ENCODE results near the gene FBXO28. TPM values are rescaled to one million over a fixed set of nuclear protein-coding genes. Genes with fewer than 3 reads are reported as not detected.
"Not testable (repeated sequence)": the region's sequence is repeated elsewhere in the genome, so short reads cannot be mapped to it uniquely, and the experiment has no call there.

FBXO28 gene, protein sequence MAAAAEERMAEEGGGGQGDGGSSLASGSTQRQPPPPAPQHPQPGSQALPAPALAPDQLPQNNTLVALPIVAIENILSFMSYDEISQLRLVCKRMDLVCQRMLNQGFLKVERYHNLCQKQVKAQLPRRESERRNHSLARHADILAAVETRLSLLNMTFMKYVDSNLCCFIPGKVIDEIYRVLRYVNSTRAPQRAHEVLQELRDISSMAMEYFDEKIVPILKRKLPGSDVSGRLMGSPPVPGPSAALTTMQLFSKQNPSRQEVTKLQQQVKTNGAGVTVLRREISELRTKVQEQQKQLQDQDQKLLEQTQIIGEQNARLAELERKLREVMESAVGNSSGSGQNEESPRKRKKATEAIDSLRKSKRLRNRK
- 39.1 TPM for polyA plus RNA-seq (ENCODE audit: insufficient read length)
- long read RNA-seq, donor 1, full-length matches to known transcripts = 6 of 6 reads
- long read RNA-seq, donor 1, partial matches to known transcripts = 0 of 6 reads
- long read RNA-seq, donor 1, other reads (novel, unspliced or antisense) = 0 of 6 reads
- long read RNA-seq, donor 2, full-length matches to known transcripts = 6 of 6 reads
- long read RNA-seq, donor 2, partial matches to known transcripts = 0 of 6 reads
- long read RNA-seq, donor 2, other reads (novel, unspliced or antisense) = 0 of 6 reads
- long read RNA-seq, donor 3, full-length matches to known transcripts = 6 of 26 reads
- long read RNA-seq, donor 3, partial matches to known transcripts = 20 of 26 reads
- long read RNA-seq, donor 3, other reads (novel, unspliced or antisense) = 0 of 26 reads
- long read RNA-seq, donor 4 = 0 reads
- long read RNA-seq, donor 5, full-length matches to known transcripts = 3 of 3 reads
- long read RNA-seq, donor 5, partial matches to known transcripts = 0 of 3 reads
- long read RNA-seq, donor 5, other reads (novel, unspliced or antisense) = 0 of 3 reads
- long read RNA-seq, donor 6, full-length matches to known transcripts = 9 of 9 reads
- long read RNA-seq, donor 6, partial matches to known transcripts = 0 of 9 reads
- long read RNA-seq, donor 6, other reads (novel, unspliced or antisense) = 0 of 9 reads
- long read RNA-seq, donor 7, full-length matches to known transcripts = 15 of 20 reads
- long read RNA-seq, donor 7, partial matches to known transcripts = 5 of 20 reads
- long read RNA-seq, donor 7, other reads (novel, unspliced or antisense) = 0 of 20 reads
- long read RNA-seq, donor 8, full-length matches to known transcripts = 2 of 2 reads
- long read RNA-seq, donor 8, partial matches to known transcripts = 0 of 2 reads
- long read RNA-seq, donor 8, other reads (novel, unspliced or antisense) = 0 of 2 reads

DNA sequence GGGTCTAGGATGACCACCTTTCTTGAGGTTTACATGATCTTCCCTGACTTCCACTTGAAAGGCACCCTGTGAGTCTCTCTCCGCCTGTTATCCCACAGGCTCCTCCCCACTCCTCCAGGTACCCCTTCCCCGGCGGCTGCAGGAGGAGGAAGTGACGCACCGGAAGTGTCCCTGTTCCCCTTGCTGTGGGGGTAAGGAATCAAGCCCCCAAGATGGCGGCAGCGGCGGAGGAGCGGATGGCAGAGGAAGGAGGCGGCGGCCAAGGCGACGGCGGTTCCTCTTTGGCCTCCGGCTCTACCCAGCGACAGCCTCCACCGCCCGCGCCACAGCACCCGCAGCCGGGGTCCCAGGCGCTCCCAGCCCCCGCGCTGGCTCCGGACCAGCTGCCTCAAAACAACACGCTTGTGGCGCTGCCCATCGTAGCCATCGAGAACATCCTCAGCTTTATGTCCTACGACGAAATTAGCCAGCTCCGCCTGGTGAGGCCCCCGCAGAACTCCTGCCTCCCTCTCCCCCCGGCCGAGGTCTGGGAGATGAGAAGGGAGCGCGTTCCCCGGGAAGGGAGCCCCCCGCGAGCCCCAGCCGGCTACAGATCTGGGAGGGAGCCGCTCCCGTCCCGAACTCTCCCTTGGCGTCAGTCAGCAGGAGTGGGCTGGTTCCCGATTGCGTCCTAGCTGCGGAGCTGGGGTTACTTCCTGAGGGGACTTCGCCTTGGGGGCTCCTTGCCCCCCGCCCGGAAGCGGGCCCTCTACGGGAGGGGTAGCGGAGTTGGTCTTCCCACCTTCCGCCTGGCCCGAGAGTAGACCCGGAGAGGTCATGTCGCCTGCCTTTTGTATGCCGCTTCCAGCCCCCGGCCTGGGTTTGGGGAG lies at the start of gene FBXO28:
TSS of gene FBXO28 (plus strand) at position 194 of the 869 bp plus-strand sequence. CDS start at position 213, 19 bp downstream.
- peak; percentile 96 for DNase-seq

DNA sequence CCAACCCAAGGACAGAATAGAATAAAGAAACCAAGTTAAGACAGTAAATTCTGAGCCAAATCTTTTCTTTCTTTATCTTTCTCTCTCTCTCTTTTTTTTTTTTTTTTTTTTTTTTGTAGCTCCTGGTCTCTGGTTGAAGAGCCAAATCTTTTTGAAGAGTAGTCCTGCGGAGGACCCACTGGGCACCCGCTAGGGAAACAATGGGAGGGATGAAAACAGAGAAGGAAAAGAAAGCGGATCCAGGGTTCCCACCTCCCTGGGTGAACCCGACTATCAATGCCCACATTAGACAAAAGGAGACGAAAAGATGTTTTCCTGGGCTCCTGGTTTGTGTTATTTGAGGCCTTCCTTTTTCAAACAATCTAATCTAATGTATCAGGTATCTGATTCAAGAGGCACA lies 49.8 kb upstream of the FBXO28 start:
- no peak for DNase-seq

DNA sequence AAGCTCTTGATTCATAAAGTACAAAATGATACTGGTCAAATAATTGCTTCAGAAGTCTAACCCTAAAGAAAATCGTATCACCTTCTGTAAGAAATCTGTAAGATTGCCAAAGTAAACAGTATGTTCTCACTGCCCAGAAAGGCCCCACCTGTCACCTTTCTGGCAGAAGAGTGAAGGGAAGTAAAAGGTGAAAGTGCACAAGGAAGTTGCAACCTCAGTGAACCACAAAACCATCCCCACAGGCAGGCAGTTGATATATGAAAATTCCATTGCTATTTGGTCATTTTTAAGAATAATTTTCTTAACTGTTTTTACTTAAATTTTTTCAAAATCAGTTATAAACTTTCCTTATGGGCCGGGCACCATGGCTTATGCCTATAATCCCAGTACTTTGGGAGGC lies 48.5 kb upstream of the FBXO28 start:
- DNase-seq = no peak

DNA sequence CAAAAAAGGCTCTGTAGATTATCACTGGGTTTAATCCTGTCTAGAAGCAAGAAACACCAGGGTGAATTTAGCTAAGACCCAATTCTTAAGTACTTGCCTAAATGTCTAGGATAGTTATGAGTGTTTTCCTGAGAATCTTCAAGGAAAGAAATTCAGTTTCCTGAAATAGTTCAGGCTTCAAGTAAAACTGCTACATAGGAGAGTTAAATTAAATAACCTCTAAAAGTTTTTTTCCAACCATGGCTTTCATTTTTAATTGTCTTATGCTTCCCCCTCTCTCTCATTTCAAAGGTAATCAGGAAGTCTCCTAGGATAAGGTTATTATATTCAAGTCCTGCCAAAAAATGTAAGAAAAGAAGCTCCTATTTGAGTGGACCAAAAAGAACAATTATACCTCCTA lies 46.7 kb upstream of the FBXO28 start:
- no peak for DNase-seq

DNA sequence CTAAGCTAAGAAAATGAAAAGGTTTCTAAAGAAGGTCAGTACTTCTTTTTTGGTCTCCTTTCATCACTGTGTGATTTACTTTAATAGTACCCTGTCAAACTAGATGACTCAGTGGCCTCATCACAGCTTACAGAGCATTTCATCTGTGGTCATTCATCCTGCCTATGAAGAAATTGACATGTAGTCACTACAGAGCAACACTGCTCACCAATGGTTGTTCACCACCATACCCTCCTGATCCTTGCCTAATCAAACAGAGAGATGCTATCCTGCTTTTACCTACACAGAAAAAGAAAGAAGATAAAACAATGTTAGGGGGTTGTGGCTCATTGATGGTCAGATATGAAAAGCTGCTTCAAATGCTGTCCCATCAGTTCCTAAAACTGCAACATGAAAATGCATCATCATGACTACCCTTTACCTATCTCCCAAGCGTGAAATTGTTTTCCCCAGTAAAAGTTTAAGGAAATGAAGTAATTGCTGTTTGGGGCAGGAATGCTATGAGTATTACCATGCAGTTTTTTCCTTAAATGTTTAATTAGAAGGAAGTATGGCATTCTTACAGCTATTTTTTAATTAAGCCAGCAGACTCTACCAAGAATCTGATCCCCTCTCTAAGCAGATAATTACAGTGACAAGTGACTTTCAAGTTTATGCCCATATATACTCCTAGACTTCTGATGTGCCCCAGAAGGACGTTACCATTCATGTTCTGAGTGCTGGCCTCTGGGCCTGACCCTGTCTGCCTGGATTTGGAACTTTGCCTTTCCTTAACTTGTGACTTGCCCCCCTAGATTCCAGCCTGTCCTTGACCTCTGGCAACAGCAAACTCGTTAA lies 46.1 kb upstream of the FBXO28 start:
- no peak for DNase-seq

DNA sequence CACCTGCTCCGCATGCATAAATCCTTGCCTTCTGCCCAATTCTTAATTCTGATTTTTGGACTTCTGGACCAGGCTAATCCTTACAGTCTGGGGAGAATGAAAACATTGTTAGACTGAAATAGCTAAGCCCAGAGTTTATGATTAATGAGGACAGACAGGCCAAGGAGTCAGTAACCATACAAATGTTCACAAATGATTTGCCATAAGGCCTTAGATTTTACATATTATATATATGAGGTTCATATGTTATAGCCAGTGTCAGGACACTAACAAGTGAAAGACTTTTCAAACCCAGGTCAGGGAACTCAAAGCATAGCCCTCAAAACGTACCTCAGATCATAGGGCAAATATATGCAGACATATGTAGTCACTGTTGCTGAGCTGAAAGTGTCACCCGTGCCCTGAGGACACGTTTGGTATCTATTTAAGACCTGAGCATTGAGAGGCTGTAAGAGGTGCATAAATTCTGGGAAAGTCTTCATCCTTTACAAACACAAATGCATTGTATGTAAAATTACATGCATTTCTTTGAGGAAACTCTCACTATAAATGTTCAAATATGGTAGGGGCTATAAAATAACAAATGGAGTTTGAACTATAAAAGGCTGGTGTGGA lies 45.3 kb upstream of the FBXO28 start:
- no peak for DNase-seq

DNA sequence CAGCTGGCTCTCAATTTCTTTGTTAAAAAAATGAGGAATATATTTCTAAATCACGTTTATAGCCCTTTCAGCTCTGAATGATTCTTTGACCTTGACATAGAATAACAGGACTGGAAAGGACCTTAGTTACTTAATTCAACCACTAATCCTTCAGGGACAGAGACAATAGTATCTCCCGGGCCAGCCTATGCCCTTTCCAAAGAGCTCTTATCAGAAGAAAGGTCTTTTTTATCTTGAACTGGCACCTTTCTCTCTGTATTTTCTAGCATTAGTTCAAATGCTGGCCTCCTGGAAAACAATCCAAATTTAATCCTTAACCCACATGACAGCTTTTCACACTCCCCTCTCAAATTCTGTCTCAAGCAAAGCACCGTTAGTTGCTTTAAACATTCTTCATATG lies 44.8 kb upstream of the FBXO28 start:
- no peak for DNase-seq

DNA sequence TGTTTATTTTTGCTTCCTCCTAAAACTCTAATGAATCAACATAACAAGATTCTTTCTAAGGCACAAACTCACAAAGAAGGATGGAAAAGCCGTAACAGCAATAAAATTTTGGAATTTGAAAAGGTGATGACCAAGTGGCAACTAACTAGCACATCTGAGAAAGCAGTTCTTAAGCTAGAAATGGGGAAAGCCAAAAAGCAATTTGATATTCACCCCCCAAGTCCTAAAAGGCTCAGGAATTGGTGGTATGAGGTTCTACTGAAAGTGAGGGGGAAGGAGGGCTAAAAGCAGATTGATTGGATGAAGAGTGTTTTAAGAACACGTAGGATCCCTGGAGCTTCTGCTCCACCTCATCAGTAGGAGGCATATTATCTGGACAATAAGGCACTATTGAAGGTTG lies 43.4 kb upstream of the FBXO28 start:
- DNase-seq = no peak

DNA sequence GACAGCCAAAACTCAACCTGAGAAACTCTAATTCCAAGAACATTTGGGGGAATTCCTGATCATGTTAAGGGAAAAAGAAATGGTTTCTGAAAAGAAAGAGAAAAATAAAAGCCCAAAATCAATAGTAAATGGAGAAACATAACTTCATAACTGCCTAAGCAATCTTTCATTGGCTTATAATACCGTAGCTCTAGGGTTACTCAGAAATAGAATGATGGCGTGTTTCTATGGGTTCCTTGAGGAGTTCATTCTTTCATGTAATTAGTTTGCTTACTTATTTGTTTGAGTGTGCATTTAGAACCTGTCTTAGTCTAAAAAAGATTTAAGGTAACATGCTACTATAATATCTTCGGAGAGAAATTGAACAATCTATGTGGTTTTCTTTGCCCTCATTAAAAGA lies 37.5 kb upstream of the FBXO28 start:
- DNase-seq = no peak

DNA sequence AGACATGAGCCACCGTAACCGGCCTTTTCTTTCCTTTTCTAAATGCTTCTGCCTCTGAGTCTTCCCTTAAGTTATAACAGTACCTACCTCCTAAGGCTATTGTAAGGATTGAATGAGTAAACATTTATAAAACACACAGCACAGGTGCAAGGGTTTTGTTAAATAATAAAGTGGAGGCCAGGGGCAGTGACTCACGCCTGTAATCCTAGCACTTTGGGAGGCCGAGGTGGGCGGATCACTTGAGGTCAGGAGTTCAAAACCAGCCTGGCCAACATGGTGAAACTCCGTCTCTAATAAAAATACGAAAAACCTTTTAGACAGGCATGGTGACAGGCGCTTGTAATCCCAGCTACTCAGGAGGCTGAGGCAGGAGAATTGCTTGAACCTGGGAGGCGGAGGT lies 34.3 kb upstream of the FBXO28 start:
- DNase-seq = not testable (repeated sequence)

DNA sequence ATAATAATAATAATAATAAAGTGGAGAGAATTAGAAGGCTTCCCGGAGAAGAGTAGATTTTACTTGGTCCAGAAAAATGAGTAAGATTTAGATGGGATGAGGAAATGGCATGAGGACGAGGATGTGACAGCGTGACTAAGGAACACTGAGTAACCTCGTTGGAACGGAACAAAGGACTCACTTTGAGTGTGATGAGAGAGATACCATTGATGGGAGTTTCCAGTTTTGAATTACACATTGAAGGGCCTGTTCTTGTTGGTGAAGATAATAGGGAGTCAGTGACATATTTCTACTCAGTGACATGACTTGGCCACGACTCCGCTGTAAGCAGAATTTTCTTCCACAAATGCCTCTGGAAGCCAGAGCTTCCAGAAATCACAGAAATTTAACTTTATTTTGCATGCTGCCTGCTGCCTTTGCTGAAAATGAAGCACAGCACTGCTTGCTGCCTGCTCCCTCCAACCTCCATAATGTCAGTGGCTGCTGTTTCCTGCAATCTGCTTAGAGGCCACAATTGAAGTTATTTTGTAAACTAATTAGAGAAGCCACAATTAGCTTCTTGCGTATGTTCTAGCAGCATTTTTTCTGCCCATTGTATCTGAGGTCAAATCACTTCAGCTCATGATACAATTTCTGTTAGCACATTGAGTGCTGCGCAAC lies 33.7 kb upstream of the FBXO28 start:
- no peak for DNase-seq

DNA sequence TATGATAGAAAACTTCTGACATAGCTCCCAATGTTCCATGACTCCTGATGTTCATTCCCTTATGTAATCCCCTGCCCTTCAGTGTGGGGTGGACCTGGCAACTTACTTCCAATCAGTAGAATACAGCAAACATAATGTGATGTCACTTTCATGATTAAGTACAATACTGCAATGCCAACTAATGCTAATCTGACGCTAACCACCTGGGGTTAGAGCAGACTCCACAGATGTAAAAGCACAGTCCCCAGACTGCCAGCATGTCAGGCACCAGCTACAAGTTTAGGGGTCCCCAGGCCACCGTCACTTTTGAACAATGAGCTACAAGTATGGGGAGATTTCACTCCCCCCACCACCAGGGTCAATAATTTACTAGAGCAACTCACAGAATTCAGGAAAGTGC lies 32.3 kb upstream of the FBXO28 start:
- DNase-seq = no peak

DNA sequence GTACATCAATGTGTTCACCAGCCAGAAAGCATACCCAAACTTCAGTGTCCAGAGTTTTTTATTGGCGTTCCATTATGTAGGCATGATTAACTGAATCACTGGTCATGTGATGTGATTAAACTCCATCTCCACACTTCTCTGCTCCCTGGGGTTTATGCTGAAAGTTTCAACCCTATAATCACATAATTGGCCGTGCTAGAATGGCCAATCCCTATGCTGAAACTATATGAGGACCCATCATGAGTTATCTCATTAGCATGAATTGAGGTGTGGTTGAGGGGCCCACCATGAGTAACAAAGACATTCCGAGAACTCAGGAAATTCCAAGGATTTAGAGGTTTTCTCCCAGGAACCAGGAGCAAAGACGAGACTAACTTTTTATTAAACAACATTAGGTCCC lies 31.8 kb upstream of the FBXO28 start:
- no peak for DNase-seq

DNA sequence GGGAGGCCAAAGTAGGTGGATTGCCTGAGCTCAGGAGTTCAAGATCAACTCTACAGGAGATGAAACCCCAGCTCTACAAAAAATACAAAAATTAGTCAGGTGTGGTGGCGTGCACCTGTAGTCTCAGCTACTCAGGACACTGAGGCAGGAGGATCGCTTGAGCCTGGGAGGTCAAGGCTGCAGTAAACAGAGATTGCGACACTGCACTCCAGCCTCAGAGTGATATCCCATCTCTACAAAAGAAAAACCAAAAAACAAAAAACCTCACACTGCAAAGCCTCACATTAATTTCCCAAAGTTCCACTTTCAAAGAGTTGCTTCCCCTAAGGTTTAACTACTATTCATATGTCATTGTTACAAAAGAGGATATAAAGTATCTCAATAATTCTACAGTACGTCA lies 29.0 kb upstream of the FBXO28 start:
- no peak for DNase-seq

DNA sequence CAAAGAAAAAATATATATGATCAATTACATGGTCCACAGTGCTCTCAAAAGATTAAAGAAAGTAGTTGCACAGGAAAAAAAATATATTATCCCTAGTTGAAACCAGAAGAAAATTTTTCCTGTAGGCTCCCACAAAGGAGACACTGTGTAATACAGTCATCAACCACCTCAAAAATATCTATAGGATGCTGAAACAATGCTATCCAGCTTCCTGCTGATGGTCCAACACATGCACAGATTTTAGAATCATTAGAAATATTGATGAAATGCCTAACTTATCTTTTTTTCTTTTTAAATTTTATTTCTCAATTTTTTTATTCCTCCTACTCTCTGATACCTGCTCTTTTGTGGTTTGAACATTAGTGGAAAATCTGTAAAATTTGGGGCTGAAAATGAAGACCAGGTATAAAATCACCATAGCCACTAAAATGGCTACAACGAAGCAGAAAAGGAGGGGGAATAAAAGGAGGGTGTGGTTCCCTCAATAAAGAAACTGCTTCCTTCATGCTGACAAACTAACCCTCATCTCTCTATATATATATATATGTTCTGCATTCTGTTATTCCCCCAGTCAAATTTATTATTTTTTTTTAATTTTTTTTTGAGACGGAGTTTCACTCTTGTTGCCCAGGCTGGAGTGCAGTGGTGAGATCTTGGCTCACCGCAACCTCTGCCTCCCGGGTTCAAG lies 28.3 kb upstream of the FBXO28 start:
- no peak for DNase-seq

DNA sequence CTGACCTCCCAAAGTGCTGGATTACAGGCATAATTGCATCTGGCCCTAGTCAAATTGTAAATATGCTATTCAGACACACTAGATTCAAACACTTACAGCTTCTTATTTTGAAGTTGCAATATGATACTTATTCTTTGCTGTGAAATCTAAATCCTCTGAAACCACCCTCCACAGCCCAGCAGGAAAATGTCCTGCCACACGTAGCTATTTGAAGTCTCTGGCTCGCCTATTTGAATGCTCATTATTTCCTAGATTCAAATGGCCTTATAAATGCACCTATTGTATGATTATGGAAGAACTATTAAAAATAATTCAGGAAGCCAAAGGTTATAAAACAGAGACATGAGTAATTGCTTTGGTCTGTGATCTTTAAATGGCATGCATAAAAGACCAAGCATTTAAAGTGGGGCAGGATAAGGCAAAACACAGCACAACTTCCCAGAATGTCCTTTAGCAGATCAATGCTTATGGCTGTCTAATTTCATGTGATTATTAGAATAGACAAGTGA lies 26.6 kb upstream of the FBXO28 start:
- no peak for DNase-seq

DNA sequence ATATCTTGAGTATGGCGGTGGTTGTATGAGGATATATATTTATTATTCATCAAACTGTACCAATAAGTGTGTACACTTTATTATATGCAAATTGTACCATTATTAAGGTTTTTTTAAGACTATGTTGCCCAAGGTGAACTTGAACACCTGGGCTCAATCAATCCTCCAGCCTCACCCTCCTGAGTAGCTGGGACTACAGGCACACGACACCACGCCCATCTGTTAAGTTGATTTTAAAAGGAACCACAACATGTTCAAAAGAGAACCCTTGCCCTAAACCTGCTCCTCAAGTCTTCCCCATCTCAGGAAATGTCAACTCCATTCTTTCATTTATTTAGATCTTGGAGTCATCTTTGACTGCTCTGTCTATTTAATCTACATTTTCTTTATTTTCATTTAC lies 24.3 kb upstream of the FBXO28 start:
- no peak for DNase-seq

DNA sequence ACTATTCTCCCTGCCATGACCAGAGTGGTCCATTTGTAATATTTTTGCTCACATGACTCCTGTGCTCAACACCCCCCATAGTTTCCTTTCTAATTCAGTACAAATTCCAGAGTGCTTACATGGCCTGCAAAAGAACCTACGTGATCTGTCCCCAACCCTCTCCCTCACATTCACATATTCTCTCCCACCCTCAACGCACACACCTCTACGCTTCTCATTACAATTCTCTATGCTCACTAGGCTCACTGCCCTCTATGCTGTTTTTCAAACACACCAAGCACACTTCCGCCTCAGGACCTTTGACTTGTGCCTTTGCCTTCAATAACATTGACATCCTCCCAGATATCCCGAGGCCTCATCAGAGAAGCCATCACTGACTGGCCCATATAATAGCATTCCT lies 23.8 kb upstream of the FBXO28 start:
- DNase-seq = no peak

DNA sequence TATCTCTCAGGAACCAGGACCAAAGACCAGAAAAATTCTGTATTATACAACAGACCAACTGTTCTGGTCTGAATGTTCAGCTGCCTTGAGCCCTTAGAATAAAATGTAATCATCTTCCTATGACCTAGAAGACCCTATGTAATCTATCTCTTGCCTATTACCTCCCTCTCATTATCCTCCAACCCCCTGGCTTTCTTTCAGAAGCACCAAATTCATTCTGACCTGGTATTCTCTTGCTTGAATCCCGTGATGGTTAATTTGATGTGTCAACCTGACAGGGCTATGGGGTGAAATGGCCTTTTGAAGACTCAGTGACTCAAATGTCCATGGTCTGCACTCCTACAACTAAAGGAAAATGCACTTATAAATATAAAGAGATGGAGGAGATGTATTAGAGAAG lies 21.8 kb upstream of the FBXO28 start:
- DNase-seq = no peak
